HepG2 (cell line): ENCODE data around the gene GALNT9. TPM values are rescaled to one million over a fixed set of nuclear protein-coding genes. Genes with fewer than 3 reads are reported as not detected.

ENCODE experiments used
- ATAC-seq: fragments of 200-7000 bp; cut with Tn5 transposase; 3 replicates; pipeline ENCODE4 v1.9.1; 2020; ENCODE audit warnings: mild to moderate bottlenecking, moderate library complexity
- BruUV-seq: library from RNA; stranded (reverse); fragments of 400-500 nt; replicated peaks from 2 replicates; lab custom pipeline; 2021; lab: Mats Ljungman, UMichigan
- CTCF ChIA-PET: fragments of 300-600 bp; formaldehyde crosslinking; extraction: SDS; loops from one replicate; lab custom pipeline; 2021; ENCODE audit warnings: low total read pairs, inconsistent platforms, low intra/inter-chr PET ratio; lab: Yijun Ruan, JAX
- POLR2A ChIA-PET: fragments of 350-600 bp; sonication (Branson Sonifier 250); formaldehyde crosslinking; loops from one replicate; lab custom pipeline; 2020; ENCODE audit warnings: antibody characterized with exemption, inconsistent platforms; lab: Yijun Ruan, JAX
- DNase-seq: peaks from one replicate; pipeline ENCODE4 v3.0.0-alpha.2; 2015; ENCODE audit warnings: low spot score
- FAIRE-seq: peaks from 3 replicates; lab custom pipeline; 2011; peaks lifted over from hg19 to GRCh38; lab: Jason Lieb, UNC
- H2AFZ ChIP-seq: one replicate; pipeline ENCODE4 v1.6.1; 2011; ENCODE audit warnings: low read length, inconsistent platforms
- H3K27ac ChIP-seq: fragments of 300-600 bp; 3 replicates; pipeline ENCODE4 v1.8.0; 2011; ENCODE audit warnings: mixed run types, mild to moderate bottlenecking, mixed read lengths, low read length, inconsistent platforms; ENCODE audit not compliant: insufficient read depth; ENCODE audit errors: extremely low read length
- H3K27me3 ChIP-seq, 2 experiments: fragments of 200-600 bp in 1 of 2; 2 replicates in 1 of 2; 3 replicates in 1 of 2; pipeline versions ENCODE4 v1.6.0 to v1.8.0; 2011; ENCODE audit warnings: low read length in 2 of 2, mild to moderate bottlenecking in 2 of 2, moderate library complexity in 2 of 2, inconsistent platforms in 1 of 2; ENCODE audit not compliant: insufficient read depth in 2 of 2, control insufficient read depth in 1 of 2
- H3K36me3 ChIP-seq, 2 experiments: fragments of 200-600 bp in 1 of 2; replicated peaks in 1 of 2; 2 replicates in 1 of 2; 3 replicates in 1 of 2; pipeline versions ENCODE4 v1.5.1 to v1.8.0; 2011; ENCODE audit warnings: low read length in 2 of 2, inconsistent platforms in 1 of 2; ENCODE audit not compliant: insufficient read depth in 2 of 2, control insufficient read depth in 1 of 2
- H3K4me1 ChIP-seq: 2 replicates; pipeline ENCODE4 v1.5.1; 2012; ENCODE audit warnings: low read length, inconsistent platforms; ENCODE audit not compliant: insufficient read depth
- H3K4me2 ChIP-seq: 2 replicates; pipeline ENCODE4 v1.6.0; 2011; ENCODE audit warnings: low read depth, low read length, inconsistent platforms
- H3K4me3 ChIP-seq, 3 experiments: fragments of 200-600 bp in 1 of 3; sonication (generic), shearing (Covaris generic) in 1 of 3; replicated peaks in 1 of 3; 2 replicates each; pipeline ENCODE4 v1.5.1; 2011 to 2016; ENCODE audit warnings: low read length in 3 of 3, inconsistent platforms in 2 of 3, low read depth in 2 of 3, mild to moderate bottlenecking in 2 of 3, control low read depth in 1 of 3, mixed read lengths in 1 of 3; ENCODE audit not compliant: insufficient read depth in 1 of 3
- H3K79me2 ChIP-seq: one replicate; pipeline ENCODE4 v1.6.1; 2011; ENCODE audit warnings: low read length, inconsistent platforms; ENCODE audit not compliant: insufficient read depth
- H3K9ac ChIP-seq: 2 replicates; pipeline ENCODE4 v1.6.0; 2011; ENCODE audit warnings: mild to moderate bottlenecking, low read depth, low read length, inconsistent platforms; ENCODE audit not compliant: insufficient read depth
- H3K9me3 ChIP-seq: 2 replicates; pipeline ENCODE4 v1.5.1; 2012; ENCODE audit warnings: mild to moderate bottlenecking, low read length
- H4K20me1 ChIP-seq: 2 replicates; pipeline ENCODE4 v1.6.0; 2011; ENCODE audit warnings: inconsistent platforms, mild to moderate bottlenecking, low read length, moderate library complexity; ENCODE audit not compliant: insufficient read depth
- EHMT2 ChIP-seq: fragments of 200-600 bp; sonication (generic); IDR thresholded peaks from 2 replicates; pipeline ENCODE4 v1.7.0; 2017; ENCODE audit warnings: antibody characterized with exemption, low read depth, low read length, borderline replicate concordance
- REPIN1 ChIP-seq: sonication (generic); formaldehyde crosslinking; IDR thresholded peaks from 2 replicates; pipeline ENCODE4 v1.8.0; 2022; ENCODE audit warnings: missing genetic modification reagents, low read depth, mild to moderate bottlenecking, borderline replicate concordance
- SNAPC2 ChIP-seq: sonication (generic); formaldehyde crosslinking; IDR thresholded peaks from 2 replicates; pipeline ENCODE4 v1.8.1; 2022; ENCODE audit warnings: mild to moderate bottlenecking, missing genetic modification reagents
- STAT6 ChIP-seq: sonication (generic); formaldehyde crosslinking; IDR thresholded peaks from 2 replicates; pipeline ENCODE4 v1.4.0; 2020; ENCODE audit warnings: missing genetic modification reagents, mild to moderate bottlenecking, borderline replicate concordance
- ZNF580 ChIP-seq: IDR thresholded peaks from 2 replicates; pipeline ENCODE4 v1.6.1; 2016; ENCODE audit warnings: low read depth, borderline replicate concordance
- WGBS: methylation state at CpG from one replicate; pipeline ENCODE4 v1.1.6; 2017; ENCODE audit warnings: low lambda C conversion rate; 5-methylcytosine and 5-hydroxymethylcytosine counted together
- in situ Hi-C: cut with HindIII; loops from 2 replicates; pipeline ENCODE4 v1.10.0; 2017; ENCODE audit warnings: low pct_unique_long_range_greater_than_20kb; ENCODE audit not compliant: extremely low pct_ligation_motif_present
- intact Hi-C: fragments of 100-400 bp; cut with micrococcal nuclease; formaldehyde crosslinking; loops from one replicate; pipeline ENCODE4 v1.10.0; 2022; ENCODE audit not compliant: unreplicated experiment
- polyA plus RNA-seq, 8 experiments: library from polyadenylated mRNA; depleted of rRNA in 3 of 8; stranded (reverse) in 7 of 8; unstranded in 1 of 8; fragments of >200 nt; fragmentation: Illumina TruSeq in 4 of 8; extraction: Trizol in 4 of 8; gene quantifications; 2 replicates each; pipeline versions ENCODE4 v1.2.1 to v1.2.3, GENCODE V29; 2011 to 2016; ENCODE audit warnings: low read depth in 4 of 8, missing spikeins in 1 of 8, mixed read lengths in 1 of 8; ENCODE audit not compliant: insufficient read depth in 1 of 8
- total RNA-seq, 5 experiments: library from RNA; depleted of rRNA; stranded (reverse); fragments of >200 nt; fragmentation: Illumina TruSeq; extraction: Trizol; gene quantifications; 2 replicates each; pipeline ENCODE4 v1.2.3, GENCODE V29; 2016; ENCODE audit warnings: low read depth in 1 of 5

The GALNT9 gene
- total and polyA plus RNA-seq, 2 of the 13 experiments (the other 11 are each of a cell fraction or from before 2014, with no cell fraction given) = 0.04 TPM; not detected in 1

- FAIRE-seq = no peak
These were observed 55.4 kb downstream of the GALNT9 start for GRCh38 chr12:132273992-132274334.

More at GRCh38 chr12:132273992-132274334, 55.4 kb downstream of the GALNT9 start:
- Histone ChIP-seq H3K27me3 (peaks cover 31 to 89% of the 10 kb centered on the region in 2 experiments), H3K9me3 (no peaks in the 10 kb centered on the region), H3K36me3 (no peaks in the 10 kb centered on the region), H3K4me1 (peaks cover 3% of the 10 kb centered on the region), H2AFZ (no peak overlapping the region), H3K4me3 (no peak overlapping the region), H3K4me2 (no peak overlapping the region), H3K27ac (no peak overlapping the region), H3K79me2 (no peaks in the 10 kb centered on the region), H3K9ac (no peak overlapping the region), H4K20me1 (0 out of 2 replicates have a peak, but pooled peaks cover 2% of the 10 kb centered on the region)
- WGBS = 57% methylated on average over 11 of the region's 11 CpGs
- no peak for ATAC-seq
- no peak for DNase-seq
- CTCF ChIA-PET = no interaction called here
- POLR2A ChIA-PET = no interaction called here
- in situ Hi-C loops (no loop called here), intact Hi-C loops (no loop called here)
- TF ChIP-seq REPIN1 (no peak), SNAPC2 (CRISPR knock-in tag) (no peak), EHMT2 (no peak), ZNF580 (CRISPR knock-in tag) (no peak), STAT6 (CRISPR knock-in tag) (no peak)
- no TSS peak for BruUV-seq
